ENCODE measurements around the gene CEP170B.
"Not testable (repeated sequence)": the region's sequence is repeated elsewhere in the genome, so short reads cannot be mapped to it uniquely, and the experiment has no call there.

CEP170B gene

GRCh38 chr14:104865081-104865630, at the start of gene CEP170B:
CEP170B (plus strand) TSS chr14:104865268; CDS start chr14:104868451, 3,183 bp downstream.
- Histone ChIP-seq H3K4me3 (peak within 1 kb of the TSS; percentile 48 to 86 (median 69)), H3K27ac (peak within 1 kb of the TSS; percentile 70 to 95 (median 86))

DNA sequence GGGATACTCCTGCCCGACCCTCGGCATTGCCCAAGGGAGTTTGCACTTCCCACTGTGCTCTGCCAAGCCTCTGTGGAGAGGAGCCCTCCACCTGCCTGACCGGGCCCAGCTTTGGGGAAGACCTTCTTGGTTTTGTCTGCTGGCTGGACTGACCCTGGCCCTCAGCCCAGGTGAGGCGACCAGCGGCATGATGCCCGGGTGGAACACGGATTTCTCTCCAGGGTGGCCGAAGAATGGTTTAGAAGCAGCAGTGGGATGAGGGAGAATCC, 48.5 kb upstream of the CEP170B start:
- H3K27ac ChIP-seq, result peak overlapping the region; percentile 78 to 98 (median 91)
- H3K4me3 ChIP-seq, result peak overlapping the region; percentile 64 to 93 (median 80)

- no peak overlapping the region for H3K27ac ChIP-seq
These were observed 46.9 kb upstream of the CEP170B start for GRCh38 chr14:104817930-104818713.

GRCh38 chr14:104818714-104819161, 46.3 kb upstream of the CEP170B start:
- H3K27ac ChIP-seq, result no peak overlapping the region
- no peak overlapping the region for H3K4me3 ChIP-seq

More at GRCh38 chr14:104817930-104818713, 46.9 kb upstream of the CEP170B start:
- H3K4me3 ChIP-seq, result no peak overlapping the region

GRCh38 chr14:104819361-104819781, 45.7 kb upstream of the CEP170B start:
- no peak overlapping the region for H3K4me3 ChIP-seq
- no peak overlapping the region for H3K27ac ChIP-seq

DNA sequence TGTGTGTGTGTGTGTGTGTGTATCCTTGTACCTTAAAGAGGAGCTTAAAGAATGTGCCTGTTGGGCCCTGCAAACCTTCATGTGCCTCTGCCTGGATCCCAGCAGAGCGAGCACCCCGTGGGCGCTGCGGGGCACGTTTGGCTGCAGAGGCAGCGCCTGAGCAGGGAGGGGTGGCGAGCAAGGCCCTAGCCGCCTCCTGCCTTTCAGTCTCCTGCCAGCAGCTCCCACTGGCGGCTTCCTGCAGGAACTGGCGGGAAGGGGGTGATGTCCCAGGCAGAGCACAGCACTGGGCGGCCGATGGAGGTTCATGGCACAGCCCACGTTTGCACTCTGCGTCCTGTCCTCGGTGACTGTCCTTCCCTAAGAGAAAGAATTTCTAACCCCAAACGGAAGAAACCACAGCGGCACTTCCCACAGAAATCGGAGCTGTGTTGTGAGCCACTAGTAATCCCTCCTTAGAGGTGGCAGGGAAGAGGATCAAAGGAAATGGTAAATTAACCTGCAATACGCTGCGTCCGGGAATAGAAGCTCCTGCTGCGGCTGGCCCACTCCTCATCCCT, 44.3 kb upstream of the CEP170B start:
- Histone ChIP-seq H3K4me3 (no peak overlapping the region), H3K27ac (no peak overlapping the region)

GRCh38 chr14:104821229-104821945, 43.7 kb upstream of the CEP170B start:
- no peak overlapping the region for H3K27ac ChIP-seq
- no peak overlapping the region for H3K4me3 ChIP-seq

- Histone ChIP-seq H3K4me3 (no peak overlapping the region), H3K27ac (no peak overlapping the region)
These were observed 43.0 kb upstream of the CEP170B start for GRCh38 chr14:104821971-104822608.

GRCh38 chr14:104822821-104823615, 42.0 kb upstream of the CEP170B start:
- no peak overlapping the region for H3K4me3 ChIP-seq
- H3K27ac ChIP-seq, result no peak overlapping the region

DNA sequence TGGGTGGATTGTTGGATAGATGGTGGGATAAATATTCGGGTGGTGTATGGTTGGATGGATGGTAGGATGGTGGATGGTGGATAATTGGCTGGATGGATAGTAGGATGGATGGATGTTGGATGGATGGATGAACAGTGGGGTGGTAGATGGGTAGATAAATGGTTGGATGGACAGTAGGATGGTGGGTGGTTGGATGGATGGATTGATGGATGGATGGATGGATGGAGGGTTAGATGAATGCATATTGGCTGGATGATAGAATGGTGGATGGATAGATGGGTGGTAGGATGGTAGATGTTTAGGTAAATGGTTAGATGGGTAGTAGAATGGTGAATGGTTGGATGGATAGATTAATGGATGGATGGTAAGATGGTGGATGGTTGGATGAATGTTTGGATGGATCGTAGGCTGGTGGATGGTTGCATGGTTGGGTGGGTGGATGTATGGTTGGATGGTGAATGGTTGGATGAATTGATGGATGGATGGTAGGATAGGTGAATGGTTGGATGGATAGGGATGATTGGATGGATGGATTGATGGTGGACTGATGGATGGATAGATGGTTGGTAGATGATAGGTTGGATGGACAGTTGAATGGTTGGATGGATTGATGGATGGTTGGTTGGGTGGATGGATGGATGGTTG, 40.6 kb upstream of the CEP170B start:
- Histone ChIP-seq H3K4me3 (no peak overlapping the region), H3K27ac (no peak overlapping the region)

GRCh38 chr14:104826189-104826860, 38.7 kb upstream of the CEP170B start:
- H3K27ac ChIP-seq, result peak overlapping the region in 17 of 21 experiments; percentile 1 to 78 (median 36)
- H3K4me3 ChIP-seq, result peak overlapping the region; percentile 35 to 63 (median 46)

DNA sequence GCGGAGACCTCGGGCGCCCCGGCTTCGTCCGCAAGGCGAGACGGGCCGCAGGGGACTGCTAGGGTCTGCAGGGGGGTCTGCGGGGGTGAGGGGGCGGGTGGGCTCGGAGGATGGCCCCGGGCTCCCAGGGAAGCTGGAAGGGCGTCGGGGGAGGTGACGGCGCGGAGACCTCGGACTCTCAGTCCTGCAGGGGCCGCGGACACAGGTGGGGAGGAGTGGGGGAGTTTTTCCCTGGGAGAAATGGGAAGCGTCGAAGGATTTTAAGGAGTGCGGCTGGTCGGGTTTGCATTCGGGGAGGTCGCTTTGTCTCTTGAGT, 38.2 kb upstream of the CEP170B start:
- Histone ChIP-seq H3K27ac (peak overlapping the region in 2 of 21 experiments; percentile 20 to 54), H3K4me3 (peak overlapping the region; percentile 35 to 63 (median 46))

GRCh38 chr14:104827177-104828055, 37.7 kb upstream of the CEP170B start:
- H3K27ac ChIP-seq, result peak overlapping the region in 2 of 21 experiments; percentile 20 to 54
- H3K4me3 ChIP-seq, result peak overlapping the region; percentile 35 to 63 (median 46)

DNA sequence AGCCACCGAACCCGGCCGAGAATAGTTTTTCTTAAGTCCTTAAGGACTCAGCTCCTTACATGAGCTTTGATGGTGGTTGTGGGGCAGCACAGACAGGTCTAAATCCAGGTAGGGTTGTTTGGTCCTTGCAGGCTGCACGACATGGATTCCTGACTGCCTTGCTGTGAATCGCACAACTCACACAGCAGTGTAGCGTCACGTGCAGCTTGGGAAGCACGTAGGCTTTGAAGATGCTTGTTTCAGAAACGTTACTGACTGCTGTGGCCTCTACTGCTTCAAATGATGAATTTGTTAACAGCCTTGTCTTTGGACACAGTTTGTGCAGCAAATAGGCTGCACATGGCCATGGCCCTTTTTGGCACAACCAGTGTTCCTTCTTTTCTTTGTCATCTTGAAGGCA, 34.3 kb upstream of the CEP170B start:
- no peak overlapping the region for H3K27ac ChIP-seq

DNA sequence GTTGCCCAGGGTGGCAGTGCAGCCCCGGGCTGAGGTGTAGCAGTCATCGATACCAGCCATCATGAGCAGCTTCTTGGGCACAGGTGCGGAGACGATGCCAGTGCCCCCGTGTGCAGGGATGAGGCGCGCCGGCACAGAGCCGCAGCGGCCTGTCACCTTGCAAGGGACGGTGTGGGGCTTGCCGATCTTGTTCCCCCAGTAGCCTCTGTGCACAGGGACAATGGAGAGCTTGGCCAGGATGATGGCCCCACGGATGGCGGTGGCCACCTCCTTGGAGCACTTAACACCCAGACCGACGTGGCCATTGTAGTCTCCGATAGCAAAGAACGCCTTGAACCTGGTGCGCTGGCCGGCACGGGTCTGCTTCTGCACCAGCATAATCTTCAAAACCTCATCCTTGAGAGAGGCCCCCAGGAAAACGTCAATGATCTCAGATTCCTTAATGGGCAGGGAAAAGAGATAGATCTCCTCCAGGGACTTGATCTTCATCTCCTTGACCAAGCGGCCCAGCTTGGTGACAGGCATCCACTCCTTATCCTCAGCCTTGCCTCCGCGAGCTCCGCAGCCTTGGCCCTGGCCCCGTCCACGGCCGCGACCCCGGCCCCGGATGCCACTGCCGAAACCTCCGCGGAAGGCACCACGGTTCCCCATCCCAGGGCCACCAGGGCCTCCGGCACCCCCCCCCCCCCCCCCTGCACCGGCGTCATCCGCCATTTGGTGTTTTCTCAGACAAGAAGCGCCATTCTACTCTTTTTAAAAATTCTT, 28.7 kb upstream of the CEP170B start:
- H3K4me3 ChIP-seq, H3K27ac ChIP-seq: not testable (repeated sequence)

More for the DNA sequence above, 34.3 kb upstream of the CEP170B start:
- H3K4me3 ChIP-seq, result no peak overlapping the region

- Histone ChIP-seq H3K4me3 (no peak overlapping the region), H3K27ac (no peak overlapping the region)
These were observed 23.3 kb upstream of the CEP170B start for GRCh38 chr14:104841730-104842129.

DNA sequence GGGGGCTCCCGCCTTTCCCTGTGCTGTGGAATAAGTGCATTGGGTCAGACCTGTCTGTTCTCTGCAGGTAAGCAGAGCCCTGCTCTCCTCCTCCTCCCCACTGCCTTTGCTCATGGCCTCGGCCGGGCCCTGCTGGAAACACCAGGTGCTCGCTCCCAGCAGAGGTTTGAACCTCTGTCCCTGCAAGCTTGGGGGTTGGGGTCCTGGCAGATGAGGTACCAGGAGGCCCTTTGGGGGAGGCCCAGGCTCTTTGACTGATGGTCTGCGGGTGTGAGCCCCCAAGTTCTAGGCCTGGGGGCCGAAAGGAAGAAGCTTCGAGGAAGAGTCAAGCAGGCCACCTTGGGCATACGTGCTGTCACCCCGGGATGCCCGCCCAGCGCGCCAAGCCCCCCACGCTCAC, 22.1 kb upstream of the CEP170B start:
- H3K27ac ChIP-seq, result no peak overlapping the region
- H3K4me3 ChIP-seq, result peak overlapping the region in 1 of 7 experiments; percentile 15

All from skin epidermis (tissue), 12 donors.